HEK293 (cell line): Measurements from ENCODE around the gene TPMT.

Experiments
- CTCF ChIA-PET: fragments of 350-600 bp; formaldehyde crosslinking; extraction: SDS; loops from one replicate; lab custom pipeline; 2021; ENCODE audit warnings: antibody characterized with exemption; lab: Yijun Ruan, JAX
- POLR2A ChIA-PET: fragments of 300-600 bp; formaldehyde crosslinking; extraction: SDS; loops from one replicate; lab custom pipeline; 2020; ENCODE audit warnings: antibody characterized with exemption, inconsistent platforms; lab: Yijun Ruan, JAX
- H3K27ac ChIP-seq: fragments of 200-500 bp; sonication (Bioruptor generic); 2 replicates; pipeline ENCODE4 v1.5.1; 2014; ENCODE audit warnings: low read depth, low read length, control low read depth, inconsistent platforms; ENCODE audit errors: extremely low read depth
- H3K36me3 ChIP-seq, 2 experiments: fragments of 200-500 bp in 1 of 2; sonication (Bioruptor generic) in 1 of 2; 1 replicate in 1 of 2; 2 replicates in 1 of 2; pipeline ENCODE4 v1.5.1; 2014 to 2017; ENCODE audit warnings: inconsistent platforms in 2 of 2, low read length in 2 of 2; ENCODE audit not compliant: control insufficient read depth in 2 of 2, insufficient read depth in 1 of 2
- H3K4me1 ChIP-seq: fragments of 200-500 bp; sonication (Bioruptor generic); 2 replicates; pipeline ENCODE4 v1.5.1; 2014; ENCODE audit warnings: mild to moderate bottlenecking, low read length, inconsistent platforms; ENCODE audit not compliant: control insufficient read depth, insufficient read depth
- H3K4me3 ChIP-seq: 2 replicates; pipeline ENCODE4 v1.5.1; 2011; ENCODE audit warnings: low read depth, mild to moderate bottlenecking, control low read depth, low read length, moderate library complexity
- H3K9me3 ChIP-seq: fragments of 200-500 bp; sonication (Bioruptor generic); 2 replicates; pipeline ENCODE4 v1.5.1; 2014; ENCODE audit warnings: low read depth, low read length, inconsistent platforms; ENCODE audit not compliant: control insufficient read depth, insufficient read depth
- IKZF3 ChIP-seq: fragments of 450-650 bp; IDR thresholded peaks from 2 replicates; pipeline ENCODE4 v1.5.0; 2018; ENCODE audit warnings: missing biosample characterization, mild to moderate bottlenecking, missing genetic modification characterization, moderate library complexity
- MEIS1 ChIP-seq: sonication (generic); formaldehyde crosslinking; IDR thresholded peaks from 2 replicates; pipeline ENCODE4 v1.8.1; 2022; ENCODE audit warnings: missing genetic modification reagents, mild to moderate bottlenecking, borderline replicate concordance
- TSHZ1 ChIP-seq: fragments of 450-650 bp; formaldehyde crosslinking; IDR thresholded peaks from 2 replicates; pipeline ENCODE4 v1.5.1; 2016; ENCODE audit warnings: missing biosample characterization, missing genetic modification characterization, borderline replicate concordance
- ZBTB10 ChIP-seq: fragments of 450-650 bp; formaldehyde crosslinking; IDR thresholded peaks from 2 replicates; pipeline ENCODE4 v1.5.1; 2016; ENCODE audit warnings: missing biosample characterization, missing genetic modification characterization
- ZBTB21 ChIP-seq: fragments of 450-650 bp; formaldehyde crosslinking; IDR thresholded peaks from 2 replicates; pipeline ENCODE4 v1.5.1; 2017; ENCODE audit warnings: missing biosample characterization, missing genetic modification characterization
- ZNF302 ChIP-seq: fragments of 450-650 bp; formaldehyde crosslinking; IDR thresholded peaks from 2 replicates; pipeline ENCODE4 v1.5.1; 2016; ENCODE audit warnings: missing biosample characterization, missing genetic modification characterization, low read depth
- ZNF354C ChIP-seq: fragments of 450-650 bp; formaldehyde crosslinking; IDR thresholded peaks from 2 replicates; pipeline ENCODE4 v1.5.1; 2016; ENCODE audit warnings: missing biosample characterization, missing genetic modification characterization, low read depth, borderline replicate concordance
- ZNF596 ChIP-seq: fragments of 450-650 bp; IDR thresholded peaks from 2 replicates; pipeline ENCODE4 v1.5.0; 2018; ENCODE audit warnings: missing biosample characterization, mild to moderate bottlenecking, missing genetic modification characterization, moderate library complexity
- ZNF626 ChIP-seq: fragments of 450-650 bp; sonication (Bioruptor Pico); formaldehyde crosslinking; IDR thresholded peaks from 2 replicates; pipeline ENCODE4 v1.5.1; 2018; ENCODE audit warnings: missing biosample characterization, missing genetic modification characterization, inconsistent platforms
- ZNF639 ChIP-seq: fragments of 450-650 bp; formaldehyde crosslinking; IDR thresholded peaks from 2 replicates; pipeline ENCODE4 v1.5.1; 2016; ENCODE audit warnings: missing biosample characterization, missing genetic modification characterization
- ZNF747 ChIP-seq: fragments of 450-650 bp; formaldehyde crosslinking; IDR thresholded peaks from 2 replicates; pipeline ENCODE4 v1.5.1; 2016; ENCODE audit warnings: missing biosample characterization, missing genetic modification characterization

The TPMT gene

GRCh38 chr6:18148304-18149025, 6.4 kb downstream of the TPMT start (continued):
- TF ChIP-seq ZBTB21 (tag by site-specific recombination) = peak; percentile 86
- no peak for TF ChIP-seq ZNF596
- TF ChIP-seq ZNF302 (tag by site-specific recombination) = no peak
- no peak for TF ChIP-seq ZBTB10 (tag by site-specific recombination)

- H3K27ac ChIP-seq = no peak overlapping the region
- ChIA-PET POLR2A (no interaction called here), CTCF (interaction anchor here (0.6 to 0.7 kb wide), 2 partner anchors 14 to 246 kb away, joined by 4 to 5 read pairs; no protein-coding TSS in a partner anchor)
- peaks cover 2% of the 10 kb centered on the region; the same call in 1 of the 2 replicates for H3K4me1 ChIP-seq
- H3K36me3 ChIP-seq = peaks cover 0 to 10% of the 10 kb centered on the region in 2 experiments; a peak in 2 of 3 replicates
- TF ChIP-seq IKZF3 (tag by site-specific recombination) (no peak), ZNF354C (tag by site-specific recombination) (no peak), ZNF639 (tag by site-specific recombination) (no peak)
- no peaks in the 10 kb centered on the region for H3K9me3 ChIP-seq
- no peak overlapping the region for H3K4me3 ChIP-seq
Observed at GRCh38 chr6:18147616-18148015, 7.3 kb downstream of the TPMT start.

- Histone ChIP-seq H3K4me3 (no peak overlapping the region), H3K36me3 (peaks cover 0 to 13% of the 10 kb centered on the region in 2 experiments; a peak in 2 of 3 replicates), H3K27ac (no peak overlapping the region), H3K4me1 (peaks cover 2% of the 10 kb centered on the region; the same call in 1 of the 2 replicates), H3K9me3 (no peaks in the 10 kb centered on the region)
- TF ChIP-seq MEIS1 (CRISPR knock-in tag) (no peak), ZNF626 (no peak), ZNF747 (no peak), TSHZ1 (tag by site-specific recombination) (no peak)
- ChIA-PET POLR2A (no interaction called here), CTCF (interaction anchor here (0.6 kb wide), 1 partner anchor 13 kb away, joined by 5 read pairs; no protein-coding TSS in a partner anchor)
Observed at GRCh38 chr6:18147160-18147559, 7.7 kb downstream of the TPMT start.
